Fibroblast of pulmonary artery (primary cell): Measurements from ENCODE around the gene ADAMTSL1.

Experiments used
- DNase-seq: peaks from one replicate; pipeline ENCODE4 v3.0.0-alpha.2; 2010; ENCODE audit warnings: low read depth
- H3K4me3 ChIP-seq: replicated peaks from 2 replicates; pipeline ENCODE4 v1.5.1; 2011; ENCODE audit warnings: low read depth, mild to moderate bottlenecking, control low read depth, low read length, moderate library complexity
- CTCF ChIP-seq: IDR thresholded peaks from 2 replicates; pipeline ENCODE4 v1.5.1; 2011; ENCODE audit warnings: mild to moderate bottlenecking, control low read depth, low read length, inconsistent platforms; ENCODE audit errors: missing control alignments

The ADAMTSL1 gene

GRCh38 chr9:18755263-18755662 is 281.3 kb downstream of the ADAMTSL1 start:
- no peak for TF ChIP-seq CTCF
- DNase-seq: no peak

GRCh38 chr9:18756712-18757125 is 282.8 kb downstream of the ADAMTSL1 start:
- no peak for DNase-seq

More at GRCh38 chr9:18755263-18755662, 281.3 kb downstream of the ADAMTSL1 start:
- H3K4me3 ChIP-seq: no peak overlapping the region

GRCh38 chr9:18759827-18760226 is 285.9 kb downstream of the ADAMTSL1 start:
- no peak for DNase-seq
- no peak overlapping the region for H3K4me3 ChIP-seq
- no peak for TF ChIP-seq CTCF

More at GRCh38 chr9:18756712-18757125, 282.8 kb downstream of the ADAMTSL1 start:
- no peak overlapping the region for H3K4me3 ChIP-seq
- TF ChIP-seq CTCF: no peak

- TF ChIP-seq CTCF: no peak
- DNase-seq: no peak
- no peak overlapping the region for H3K4me3 ChIP-seq
Observed at GRCh38 chr9:18761742-18762300, 287.9 kb downstream of the ADAMTSL1 start.

DNA sequence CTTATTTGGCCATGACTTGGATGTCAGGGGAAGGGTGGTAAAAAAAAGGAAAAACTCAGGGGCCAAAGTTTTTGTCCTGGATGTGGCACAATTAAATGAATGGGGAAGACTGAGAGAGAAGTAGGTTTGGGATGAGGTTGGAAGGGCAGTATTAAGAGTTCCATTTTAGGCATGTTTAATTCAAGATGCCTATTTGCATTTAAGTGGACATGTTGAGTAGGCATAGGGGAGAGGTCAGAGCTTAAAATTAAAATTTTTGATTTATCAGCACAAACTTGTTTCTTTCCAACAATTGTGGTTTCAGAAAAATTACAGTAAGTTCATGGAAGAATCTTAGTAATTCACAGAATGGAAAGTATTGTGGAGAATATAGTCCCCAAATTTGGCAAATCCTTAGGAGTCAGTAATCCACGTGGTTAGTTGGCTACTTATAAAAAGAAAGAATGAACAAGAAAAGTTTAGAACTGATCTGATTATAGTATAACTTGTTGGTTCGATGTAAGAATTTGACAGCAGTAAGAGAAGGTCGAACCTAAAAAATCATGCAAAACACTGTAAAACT is 293.1 kb downstream of the ADAMTSL1 start:
- no peak overlapping the region for H3K4me3 ChIP-seq
- TF ChIP-seq CTCF: no peak
- DNase-seq: no peak

- no peak for DNase-seq
- TF ChIP-seq CTCF: no peak
- no peak overlapping the region for H3K4me3 ChIP-seq
Observed at GRCh38 chr9:18768951-18769622, 295.1 kb downstream of the ADAMTSL1 start.
